HG02938 (cell line): ENCODE measurements around the gene TCF12.
"Not testable (repeated sequence)": the region's sequence is repeated elsewhere in the genome, so short reads cannot be mapped to it uniquely, and the experiment has no call there.

ENCODE experiments used
- ATAC-seq: cut with Tn5 transposase; IDR thresholded peaks from one replicate; pipeline ENCODE4 v1.9.1; 2021; ENCODE audit warnings: mild to moderate bottlenecking, moderate library complexity; ENCODE audit not compliant: unreplicated experiment

Gene TCF12

GRCh38 chr15:57014896-57015295 lies 96.5 kb downstream of the TCF12 start:
- not testable (repeated sequence) for ATAC-seq

- no peak for ATAC-seq
These were observed 96.9 kb downstream of the TCF12 start for GRCh38 chr15:57015360-57015759.

- no peak for ATAC-seq
These were observed 97.5 kb downstream of the TCF12 start for GRCh38 chr15:57015897-57016296.

GRCh38 chr15:57017024-57017423 lies 98.6 kb downstream of the TCF12 start:
- ATAC-seq = no peak

GRCh38 chr15:57018151-57018550 lies 99.7 kb downstream of the TCF12 start:
- no peak for ATAC-seq

GRCh38 chr15:57019496-57020160 lies 101.2 kb downstream of the TCF12 start:
- no peak for ATAC-seq

DNA sequence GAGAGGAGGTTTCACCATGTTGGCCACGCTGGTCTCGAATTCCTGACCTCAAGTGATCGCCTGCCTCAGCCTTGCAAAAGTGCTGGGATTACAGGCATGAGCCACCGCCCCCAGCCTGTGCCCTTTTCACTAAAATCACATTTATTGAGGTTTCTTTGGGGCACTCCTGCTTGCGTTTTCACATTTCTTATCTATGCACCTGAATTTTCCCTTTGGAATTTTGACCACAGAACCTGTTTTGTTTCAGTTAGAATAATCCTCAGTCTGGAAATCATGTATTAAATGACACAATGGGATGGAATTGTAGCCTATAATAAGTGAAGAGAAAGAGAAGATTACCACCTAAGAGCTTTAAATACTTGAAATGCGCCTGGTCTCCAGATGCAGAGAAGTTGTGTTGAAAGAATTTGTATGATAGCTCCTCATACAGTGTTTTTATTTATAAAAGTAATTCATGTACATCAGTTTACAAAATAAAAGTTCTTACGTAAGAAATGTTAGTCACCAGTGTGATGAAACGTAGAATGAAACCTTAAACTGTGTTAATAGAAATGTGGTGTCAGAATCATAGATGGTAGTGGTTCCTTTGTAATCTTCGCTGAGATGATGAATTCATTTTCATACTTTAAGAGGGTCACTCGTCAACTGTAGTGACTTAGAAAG lies 107.0 kb downstream of the TCF12 start:
- no peak for ATAC-seq

DNA sequence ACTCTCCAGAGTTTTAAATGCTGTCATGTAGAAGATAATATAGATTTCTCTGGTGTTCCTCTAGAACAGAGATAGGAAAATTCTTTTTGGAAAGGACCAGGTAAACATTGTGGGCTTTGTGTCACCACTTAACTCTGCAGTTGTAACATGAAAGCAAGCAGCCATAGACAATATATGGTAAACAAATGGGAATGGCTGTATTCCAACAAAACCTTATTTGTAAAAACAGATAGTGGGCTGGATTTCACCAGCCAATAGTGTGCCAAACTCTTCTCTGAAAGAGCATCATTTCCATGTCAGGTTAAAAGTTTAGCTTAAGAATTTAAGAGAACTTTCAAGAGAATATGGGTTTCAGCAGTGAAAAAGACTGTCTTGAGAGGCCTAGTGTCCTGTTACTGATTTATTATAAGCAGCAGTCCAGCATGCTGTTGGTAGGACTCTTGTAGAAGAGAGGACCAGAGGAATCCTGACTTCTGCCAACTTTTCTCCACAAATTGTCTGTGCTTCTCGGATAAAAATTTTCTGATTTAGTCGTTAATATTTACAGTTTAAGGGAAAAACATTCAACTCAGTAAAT lies 107.7 kb downstream of the TCF12 start:
- no peak for ATAC-seq

DNA sequence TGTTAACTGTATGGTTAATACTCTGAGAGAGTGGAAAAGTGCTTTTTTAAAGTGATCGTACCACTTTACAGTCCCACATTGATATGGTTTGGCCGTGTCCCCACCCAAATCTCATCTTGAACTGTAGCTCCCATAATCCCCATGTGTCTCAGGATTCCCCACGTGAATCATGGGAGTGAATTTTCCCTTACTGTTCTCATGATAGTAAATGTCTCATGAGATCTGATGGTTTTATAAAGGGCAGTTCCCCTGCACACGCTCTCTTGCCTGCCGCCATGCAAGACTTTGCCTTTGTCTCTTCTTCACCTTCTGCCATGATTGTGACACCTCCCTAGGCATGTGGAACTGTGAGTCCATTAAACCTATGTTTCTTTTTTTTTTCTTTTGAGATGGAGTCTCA lies 109.2 kb downstream of the TCF12 start:
- no peak for ATAC-seq

DNA sequence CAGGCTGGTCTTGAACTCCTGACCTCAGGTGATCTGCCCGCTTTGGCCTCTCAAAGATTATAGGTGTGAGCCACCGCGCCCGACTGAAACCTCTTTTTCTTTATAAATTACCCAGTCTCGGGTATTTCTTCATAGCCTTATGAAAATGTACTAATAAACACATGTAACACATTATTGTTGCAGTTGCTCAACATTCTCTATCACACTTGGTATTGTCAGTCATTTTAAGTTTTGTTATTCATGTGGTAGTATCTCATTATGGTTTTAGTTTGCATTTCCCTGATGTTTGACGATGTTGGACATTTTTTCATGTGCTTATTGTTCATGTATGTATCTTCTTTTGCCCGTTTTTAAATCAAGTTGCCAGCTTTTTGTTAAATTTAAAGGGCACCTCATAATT lies 109.7 kb downstream of the TCF12 start:
- ATAC-seq = no peak

DNA sequence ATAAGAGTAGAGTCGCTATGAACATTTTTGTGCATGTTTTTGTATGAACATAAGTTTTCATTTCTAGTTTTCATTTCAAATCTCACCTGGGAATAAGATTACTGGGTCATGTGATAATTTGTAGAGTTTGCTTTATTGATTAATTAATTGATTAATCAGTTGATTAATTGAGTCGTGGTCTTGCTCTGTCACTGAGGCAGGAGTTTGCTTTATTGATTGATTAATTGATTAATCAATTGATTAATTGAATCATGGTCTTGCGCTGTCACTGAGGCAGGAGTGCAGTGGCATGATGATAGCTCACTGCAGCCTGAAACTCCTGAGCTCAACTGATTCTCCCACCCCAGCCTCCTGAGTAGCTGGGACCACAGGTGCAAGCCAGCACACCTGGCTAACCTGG lies 111.6 kb downstream of the TCF12 start:
- ATAC-seq = no peak

DNA sequence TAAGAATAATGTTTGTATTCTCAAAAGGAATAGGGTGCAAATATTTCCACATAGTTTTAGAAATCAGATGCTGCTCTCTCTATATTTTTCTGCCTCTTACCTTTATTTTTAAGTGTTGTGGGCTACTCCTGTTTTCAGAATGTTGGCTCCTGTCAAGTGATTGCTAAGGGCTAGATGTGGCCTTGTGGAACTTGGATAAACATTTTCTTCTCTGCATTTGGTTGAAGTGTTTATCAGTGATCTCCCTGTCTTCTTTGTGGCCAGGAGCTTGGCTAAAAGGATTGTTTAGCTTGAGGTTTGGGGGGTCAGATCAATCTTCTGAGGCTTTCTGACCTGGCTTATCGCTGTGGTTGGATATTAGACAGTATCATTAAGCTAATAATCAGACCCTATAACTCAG lies 112.6 kb downstream of the TCF12 start:
- no peak for ATAC-seq

- no peak for ATAC-seq
These were observed 113.2 kb downstream of the TCF12 start for GRCh38 chr15:57031605-57032004.

DNA sequence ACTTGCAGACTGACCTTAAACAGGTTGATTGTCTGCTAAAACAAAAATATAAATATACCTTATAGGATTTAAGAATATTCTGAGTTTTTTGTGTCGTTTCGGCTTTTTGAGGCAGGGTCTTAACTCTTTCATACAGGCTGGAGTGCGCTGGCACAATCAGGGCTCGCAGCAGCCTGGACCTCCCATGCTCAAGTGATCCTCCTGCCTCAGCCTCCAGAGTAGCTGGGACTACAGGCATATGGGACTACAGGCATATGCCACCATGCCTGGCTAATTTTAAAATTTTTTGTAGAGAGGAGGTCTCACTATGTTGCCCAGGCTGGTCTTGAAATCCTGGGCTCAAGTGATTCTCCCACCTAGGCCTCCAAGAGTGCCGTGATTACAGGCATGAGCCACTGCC lies 113.9 kb downstream of the TCF12 start:
- no peak for ATAC-seq

GRCh38 chr15:57033715-57034439 lies 115.4 kb downstream of the TCF12 start:
- no peak for ATAC-seq

GRCh38 chr15:57034613-57035012 lies 116.2 kb downstream of the TCF12 start:
- ATAC-seq = no peak

- ATAC-seq = no peak
These were observed 117.2 kb downstream of the TCF12 start for GRCh38 chr15:57035664-57036063.

- ATAC-seq = no peak
These were observed 117.9 kb downstream of the TCF12 start for GRCh38 chr15:57036352-57036751.

GRCh38 chr15:57037548-57037947 lies 119.1 kb downstream of the TCF12 start:
- ATAC-seq = no peak

DNA sequence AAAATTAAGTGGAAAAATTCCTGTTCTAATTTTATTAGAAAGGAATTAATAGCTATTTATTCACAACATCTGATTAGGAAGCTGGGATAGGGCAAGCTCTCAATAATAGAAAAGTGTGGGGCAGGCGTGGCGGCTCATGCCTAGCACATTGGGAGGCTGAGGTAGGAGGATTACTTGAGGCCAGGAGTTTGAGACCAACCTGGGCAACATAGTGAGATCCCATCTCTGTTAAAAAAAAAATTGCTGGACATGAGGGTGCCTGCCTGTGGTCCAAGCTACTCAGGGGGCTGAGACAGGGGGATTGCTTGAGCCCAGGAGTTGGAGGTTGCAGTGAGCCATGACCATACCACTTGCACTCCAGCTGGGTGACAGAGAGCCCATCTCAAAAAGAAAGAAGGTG lies 119.6 kb downstream of the TCF12 start:
- ATAC-seq = no peak

- ATAC-seq = no peak
These were observed 120.1 kb downstream of the TCF12 start for GRCh38 chr15:57038496-57038895.

- no peak for ATAC-seq
These were observed 123.0 kb downstream of the TCF12 start for GRCh38 chr15:57041416-57041815.
